Upper lobe of left lung (tissue), 6 donors: ENCODE results near the gene SLC25A29. TPM values are rescaled to one million over a fixed set of nuclear protein-coding genes. Genes with fewer than 3 reads are reported as not detected.

Source experiments
- ATAC-seq, 2 donors: fragments of 200-7000 bp; cut with Tn5 transposase; one replicate each; pipeline ENCODE4 v1.9.1; 2022; ENCODE audit warnings: mild to moderate bottlenecking in 2 of 2, moderate library complexity in 2 of 2; ENCODE audit not compliant: low FRiP score in 2 of 2
- DNase-seq, 2 donors: peaks; one replicate each; pipeline ENCODE4 v3.0.0-alpha.2; 2019 to 2020
- H3K27ac ChIP-seq, 4 donors: fragments of 200-600 bp; sonication (generic); one replicate each; pipeline ENCODE4 v1.5.1; 2016 to 2019
- H3K27me3 ChIP-seq, 4 donors: fragments of 200-600 bp; sonication (generic); one replicate each; pipeline ENCODE4 v1.5.1; 2017 to 2019
- H3K36me3 ChIP-seq, 4 donors: fragments of 200-600 bp; sonication (generic); one replicate each; pipeline ENCODE4 v1.5.1; 2016 to 2019
- H3K4me1 ChIP-seq, 4 donors: fragments of 200-600 bp; sonication (generic); one replicate each; pipeline ENCODE4 v1.5.1; 2018 to 2019
- H3K4me3 ChIP-seq, 4 donors: fragments of 200-600 bp; sonication (generic); one replicate each; pipeline ENCODE4 v1.5.1; 2017 to 2019; ENCODE audit warnings: mild to moderate bottlenecking in 2 of 4, moderate library complexity in 1 of 4
- H3K9me3 ChIP-seq, 4 donors: fragments of 200-600 bp; sonication (generic); one replicate each; pipeline ENCODE4 v1.5.1; 2018 to 2019
- CTCF ChIP-seq, 6 experiments: fragments of 450-650 bp in 4 of 6; fragments of 200-600 bp in 2 of 6; sonication (generic) in 2 of 6; IDR thresholded peaks; one replicate each; pipeline ENCODE4 v1.5.1; 2016 to 2019; ENCODE audit warnings: antibody characterized with exemption in 6 of 6
- EP300 ChIP-seq, 4 donors: sonication (generic); formaldehyde crosslinking; IDR thresholded peaks; one replicate each; pipeline ENCODE4 v1.5.1; 2017; ENCODE audit warnings: antibody characterized with exemption in 4 of 4, control low read depth in 2 of 4
- POLR2A ChIP-seq, 4 donors: fragments of 450-650 bp; IDR thresholded peaks; one replicate each; pipeline ENCODE4 v1.5.1; 2016 to 2017; ENCODE audit warnings: antibody characterized with exemption in 4 of 4, mild to moderate bottlenecking in 2 of 4
- POLR2AphosphoS5 ChIP-seq, 2 donors: sonication (generic); formaldehyde crosslinking; IDR thresholded peaks; one replicate each; pipeline ENCODE4 v1.5.1; 2017; ENCODE audit warnings: antibody characterized with exemption in 2 of 2
- WGBS, 2 donors: methylation state at CpG; one replicate each; pipeline ENCODE4 v1.1.5; 2017 to 2018; 5-methylcytosine and 5-hydroxymethylcytosine counted together
- total RNA-seq, 6 donors: library from RNA; depleted of rRNA in 4 of 6; stranded (reverse); fragments of >200 nt in 4 of 6; gene quantifications; one replicate each; pipeline versions ENCODE4 v1.1.0 to v1.2.1, GENCODE V29; 2016 to 2021
- donor health status: DM: no; HTN: no; CAD: no; lungs with moderate emphysema.
- donor health status: DM: no; HTN: yes; CAD: no; lungs with severe emphysema.

The SLC25A29 gene
- total RNA-seq, 6 donors from 2014 or later, result 81.5 to 275 (median 96.6) TPM

- WGBS, 2 donors, result 95 to 96% methylated on average over 19 to 34 of the region's 42 CpGs
- DNase-seq, result peak in 1 of 2 donors; percentile 21
- Histone ChIP-seq H3K27me3 (no peaks in the 10 kb centered on the region), H3K9me3 (no peaks in the 10 kb centered on the region), H3K4me3 (no peak overlapping the region), H3K4me1 (peaks cover 18 to 28% (median 21%) of the 10 kb centered on the region in 4 donors), H3K27ac (no peak overlapping the region), H3K36me3 (peaks cover 9 to 24% (median 21%) of the 10 kb centered on the region in 4 donors)
- TF ChIP-seq POLR2A (IDR thresholded peaks at IDR 0.05) (no peak), POLR2AphosphoS5 (IDR thresholded peaks at IDR 0.05) (no peak), EP300 (IDR thresholded peaks at IDR 0.05) (no peak), CTCF (IDR thresholded peaks at IDR 0.05) (no peak)
- ATAC-seq, result no peak
Measured at GRCh38 chr14:100292776-100293461, 13.3 kb downstream of the SLC25A29 start.

GRCh38 chr14:100292301-100292775 lies 13.9 kb downstream of the SLC25A29 start:
- peak in 1 of 2 donors; percentile 86 for DNase-seq
- Histone ChIP-seq H3K27me3 (no peaks in the 10 kb centered on the region), H3K4me1 (peaks cover 12 to 23% (median 16%) of the 10 kb centered on the region in 4 donors), H3K36me3 (peaks cover 9 to 24% (median 21%) of the 10 kb centered on the region in 4 donors), H3K4me3 (no peak overlapping the region), H3K9me3 (no peaks in the 10 kb centered on the region), H3K27ac (no peak overlapping the region)
- TF ChIP-seq POLR2AphosphoS5 (IDR thresholded peaks at IDR 0.05), result no peak
- TF ChIP-seq POLR2A (IDR thresholded peaks at IDR 0.05), result no peak
- TF ChIP-seq CTCF (IDR thresholded peaks at IDR 0.05), result no peak
- no peak for TF ChIP-seq EP300 (IDR thresholded peaks at IDR 0.05)
- 97 to 99% methylated on average over 48 to 58 of the region's 61 CpGs for WGBS, 2 donors
- ATAC-seq, result no peak

GRCh38 chr14:100291305-100292075 lies 14.8 kb downstream of the SLC25A29 start:
- DNase-seq (no peak), ATAC-seq (no peak)
- WGBS, 2 donors, result 92 to 97% methylated on average over 4 to 13 of the region's 13 CpGs
- H3K4me1 ChIP-seq, result peaks cover 4 to 14% (median 7%) of the 10 kb centered on the region in 4 donors
- no peak for TF ChIP-seq POLR2A (IDR thresholded peaks at IDR 0.05)
- no peak for TF ChIP-seq POLR2AphosphoS5 (IDR thresholded peaks at IDR 0.05)
- no peak for TF ChIP-seq EP300 (IDR thresholded peaks at IDR 0.05)
- TF ChIP-seq CTCF (IDR thresholded peaks at IDR 0.05), result no peak
- H3K36me3 ChIP-seq, result peaks cover 9 to 24% (median 21%) of the 10 kb centered on the region in 4 donors
- H3K4me3 ChIP-seq, result no peak overlapping the region
- no peaks in the 10 kb centered on the region for H3K9me3 ChIP-seq
- H3K27ac ChIP-seq, result no peak overlapping the region
- no peaks in the 10 kb centered on the region for H3K27me3 ChIP-seq

- ATAC-seq (no peak), DNase-seq (no peak)
- WGBS, 2 donors, result 89 to 93% methylated on average over 9 to 12 of the region's 12 CpGs
- TF ChIP-seq CTCF (IDR thresholded peaks at IDR 0.05), result no peak
- TF ChIP-seq POLR2A (IDR thresholded peaks at IDR 0.05), result no peak
- no peak for TF ChIP-seq POLR2AphosphoS5 (IDR thresholded peaks at IDR 0.05)
- no peak for TF ChIP-seq EP300 (IDR thresholded peaks at IDR 0.05)
- H3K27me3 ChIP-seq, result no peaks in the 10 kb centered on the region
- H3K4me1 ChIP-seq, result peaks cover 6 to 11% (median 8%) of the 10 kb centered on the region in 4 donors
- no peak overlapping the region for H3K27ac ChIP-seq
- no peak overlapping the region for H3K4me3 ChIP-seq
- H3K36me3 ChIP-seq, result peaks cover 9 to 24% (median 21%) of the 10 kb centered on the region in 4 donors
- H3K9me3 ChIP-seq, result no peaks in the 10 kb centered on the region
Measured at GRCh38 chr14:100290607-100291304, 15.5 kb downstream of the SLC25A29 start.
